GM18861 (cell line): ENCODE data around the gene GAMT.
A peak's percentile ranks its signal among the peaks of the same experiment; 100 is the strongest.

ENCODE experiments used
- ATAC-seq: cut with Tn5 transposase; IDR thresholded peaks from one replicate; pipeline ENCODE4 v1.9.1; 2021; ENCODE audit not compliant: unreplicated experiment

Gene GAMT

GRCh38 chr19:1387684-1388636 lies 13.4 kb downstream of the GAMT start:
- no peak for ATAC-seq

GRCh38 chr19:1386945-1387683 lies 14.2 kb downstream of the GAMT start:
- no peak for ATAC-seq

DNA sequence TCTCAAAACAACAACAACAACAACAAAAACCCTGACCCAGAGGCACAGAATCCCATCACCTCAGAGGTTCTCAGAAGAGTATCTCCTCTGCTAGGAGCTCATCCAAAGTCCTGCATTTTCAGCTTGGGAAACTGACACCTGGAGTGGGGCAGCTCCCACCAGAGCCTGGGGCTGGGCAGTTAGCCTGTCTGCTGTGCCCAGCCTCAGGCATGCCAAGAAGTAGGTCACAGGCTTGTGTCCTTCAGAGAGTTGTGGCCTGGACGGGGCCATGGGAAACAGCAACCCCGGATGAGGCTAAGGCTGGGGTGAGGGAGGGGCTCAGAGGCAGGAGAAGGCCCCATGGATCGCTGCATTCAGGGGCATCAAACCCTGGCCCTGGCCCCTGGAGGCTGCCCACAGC lies 15.5 kb downstream of the GAMT start:
- no peak for ATAC-seq

- ATAC-seq, result no peak
These were observed 16.7 kb downstream of the GAMT start for GRCh38 chr19:1384478-1385110.

GRCh38 chr19:1384085-1384462 lies 17.3 kb downstream of the GAMT start:
- no peak for ATAC-seq

DNA sequence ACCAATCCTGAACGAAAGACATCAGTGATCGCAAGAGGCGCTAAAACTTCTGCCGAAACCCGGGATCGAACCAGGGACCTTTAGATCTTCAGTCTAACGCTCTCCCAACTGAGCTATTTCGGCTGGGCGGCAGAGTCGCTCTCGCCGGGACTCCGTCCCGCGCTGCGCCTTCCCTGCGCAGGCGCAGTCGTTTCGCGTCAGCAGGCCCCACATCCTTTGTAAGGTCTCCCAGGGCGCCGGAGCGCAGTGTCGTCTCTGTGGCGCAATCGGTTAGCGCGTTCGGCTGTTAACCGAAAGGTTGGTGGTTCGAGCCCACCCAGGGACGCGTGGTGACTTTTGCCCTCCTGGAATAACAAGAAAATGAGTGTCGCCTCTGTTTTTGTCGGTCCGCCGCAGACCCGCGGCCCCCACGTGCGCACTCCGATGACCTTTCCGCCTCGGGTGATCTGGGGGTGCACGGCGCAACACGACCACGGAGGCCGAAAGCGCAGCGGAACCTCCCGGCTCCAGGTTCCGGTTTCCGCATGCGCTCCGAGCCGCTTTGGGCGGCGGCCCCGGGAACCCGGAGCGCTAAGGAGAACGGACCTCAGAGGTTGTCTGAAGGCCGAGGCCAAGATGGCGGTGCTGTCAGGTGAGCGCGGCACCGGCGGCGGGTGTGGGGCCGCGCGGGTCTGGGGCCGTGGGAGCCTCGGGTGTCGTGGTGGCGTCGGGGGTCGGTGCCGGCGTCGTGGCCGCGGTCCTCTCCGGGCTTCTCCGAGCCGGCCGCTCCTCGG lies 17.8 kb downstream of the GAMT start, which contains the start of gene NDUFS7:
TSS of gene NDUFS7 (plus strand) at position 596 of the 773 bp plus-strand sequence. CDS start at position 616, 20 bp downstream.
- ATAC-seq, result peak; percentile 76

- no peak for ATAC-seq
These were observed 18.4 kb downstream of the GAMT start for GRCh38 chr19:1383017-1383311.

DNA sequence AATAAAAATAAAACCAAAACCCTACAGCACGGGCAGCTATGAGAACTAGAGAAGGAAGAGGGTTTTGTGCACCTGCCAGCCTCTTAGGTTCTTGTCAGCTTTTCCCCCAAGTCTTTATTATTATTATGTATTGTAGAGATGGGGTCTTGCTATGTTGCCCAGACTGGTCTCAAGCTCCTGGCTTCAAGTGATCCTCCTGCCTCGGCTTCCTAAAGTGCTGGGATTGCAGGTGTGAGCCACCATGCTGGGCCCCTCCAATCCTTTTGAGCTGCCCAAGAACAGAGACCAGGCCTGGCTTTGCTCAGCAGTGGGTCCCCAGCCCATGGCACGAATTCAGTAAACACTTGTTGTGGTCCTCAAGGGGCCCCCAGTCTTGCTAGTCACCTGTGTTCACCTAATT lies 19.1 kb downstream of the GAMT start:
- ATAC-seq, result no peak

DNA sequence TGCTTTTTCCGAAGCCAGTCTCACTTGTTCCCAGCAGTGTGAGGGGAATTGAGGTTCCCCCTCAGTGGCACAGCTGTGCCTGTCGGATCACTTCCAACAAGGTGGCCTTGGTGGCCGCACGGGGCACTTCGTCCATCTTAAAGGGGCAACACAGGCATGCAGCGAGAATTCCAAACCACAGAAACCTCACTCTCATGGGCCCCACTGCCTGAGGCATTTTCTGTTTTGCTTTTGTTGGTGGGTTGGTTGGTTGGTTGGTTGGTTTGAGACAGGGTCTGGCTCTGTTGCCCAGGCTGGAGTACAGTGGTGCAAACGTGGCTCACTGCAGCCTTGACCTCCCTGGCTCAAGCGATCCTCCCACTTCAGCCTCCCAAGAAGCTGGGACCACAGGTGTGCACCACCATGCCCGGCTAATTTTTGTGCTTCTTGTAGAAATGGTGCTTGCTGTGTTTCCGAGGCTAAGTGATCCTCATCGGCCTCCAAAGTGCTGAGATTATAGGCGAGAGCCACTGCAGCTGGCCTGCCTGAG lies 21.3 kb downstream of the GAMT start:
- ATAC-seq, result no peak

- no peak for ATAC-seq
These were observed 22.0 kb downstream of the GAMT start for GRCh38 chr19:1379126-1379905.

- ATAC-seq, result no peak
These were observed 23.2 kb downstream of the GAMT start for GRCh38 chr19:1377965-1378785.

DNA sequence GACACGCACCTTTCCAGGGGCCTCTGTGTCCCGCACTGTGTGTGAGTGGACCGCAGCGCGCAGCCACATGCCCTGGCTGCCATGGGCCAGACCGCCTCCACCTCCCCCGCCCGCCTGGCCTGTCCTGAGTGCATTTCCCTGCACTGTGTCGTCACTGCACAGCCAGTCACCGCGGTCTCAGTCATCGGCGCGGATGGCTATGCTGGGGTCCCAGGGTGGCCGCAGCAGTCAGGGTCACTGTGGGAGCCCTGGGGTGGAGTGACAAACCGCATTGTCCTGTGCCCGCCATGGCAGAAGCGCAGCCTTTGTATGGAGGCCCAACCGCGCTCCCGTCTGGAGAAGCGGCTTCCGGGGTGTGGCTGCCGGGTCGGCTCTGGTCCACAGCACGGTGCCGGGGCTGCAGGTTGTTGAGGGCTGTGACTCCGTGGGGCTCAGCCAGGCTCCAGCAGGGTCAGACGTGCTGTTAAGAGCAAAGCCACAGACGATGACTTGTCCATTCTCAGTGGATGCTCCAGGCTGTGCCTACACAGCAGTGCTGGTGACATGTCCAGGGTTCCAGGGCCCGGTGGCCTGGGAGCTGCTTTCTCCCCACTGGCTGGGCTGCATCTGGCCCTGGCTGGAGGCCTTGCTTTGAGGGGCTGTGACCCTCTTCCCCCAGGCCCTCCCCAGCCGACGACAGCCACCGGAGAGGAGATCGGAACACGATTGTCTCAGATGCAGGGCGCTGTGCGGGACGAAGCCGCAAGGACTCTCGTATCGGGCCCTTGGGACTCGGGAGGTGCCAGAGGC lies 24.0 kb downstream of the GAMT start:
- ATAC-seq, result no peak

DNA sequence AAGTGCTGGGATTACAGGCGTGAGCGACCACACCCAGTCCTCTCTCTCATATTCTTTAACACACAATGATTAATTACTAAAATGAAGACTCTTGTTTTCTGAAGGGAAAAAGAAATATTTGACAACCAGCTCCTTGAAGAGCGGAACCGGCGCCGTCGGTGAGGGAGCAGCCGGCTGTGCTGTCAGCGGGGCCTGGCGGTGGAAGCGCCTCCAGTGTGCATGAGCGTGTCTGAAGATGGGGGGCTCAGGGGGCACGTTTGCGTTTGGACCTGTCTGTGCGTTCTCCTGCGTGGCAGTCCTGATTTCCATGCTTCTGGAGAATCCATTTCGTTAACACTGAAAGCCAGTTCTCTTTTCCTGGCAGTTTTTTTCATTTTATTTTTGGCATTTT lies 24.9 kb downstream of the GAMT start:
- ATAC-seq, result no peak

DNA sequence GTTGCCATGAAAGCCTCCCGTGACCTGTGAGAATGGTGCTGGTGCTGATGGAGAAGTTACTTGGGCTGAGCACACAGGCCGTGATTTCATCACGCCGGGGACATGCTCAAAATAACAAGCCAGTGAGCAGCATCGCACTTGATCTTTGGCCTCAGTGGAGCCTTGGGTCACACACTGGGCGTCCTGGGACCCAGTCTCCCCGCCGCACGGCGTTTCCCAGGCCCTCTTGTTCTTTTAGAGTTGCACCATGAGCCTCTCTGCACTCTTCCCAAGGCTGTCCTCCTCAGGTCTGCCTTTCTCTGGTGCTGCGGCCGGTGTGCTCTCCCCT lies 27.1 kb downstream of the GAMT start:
- ATAC-seq, result no peak

DNA sequence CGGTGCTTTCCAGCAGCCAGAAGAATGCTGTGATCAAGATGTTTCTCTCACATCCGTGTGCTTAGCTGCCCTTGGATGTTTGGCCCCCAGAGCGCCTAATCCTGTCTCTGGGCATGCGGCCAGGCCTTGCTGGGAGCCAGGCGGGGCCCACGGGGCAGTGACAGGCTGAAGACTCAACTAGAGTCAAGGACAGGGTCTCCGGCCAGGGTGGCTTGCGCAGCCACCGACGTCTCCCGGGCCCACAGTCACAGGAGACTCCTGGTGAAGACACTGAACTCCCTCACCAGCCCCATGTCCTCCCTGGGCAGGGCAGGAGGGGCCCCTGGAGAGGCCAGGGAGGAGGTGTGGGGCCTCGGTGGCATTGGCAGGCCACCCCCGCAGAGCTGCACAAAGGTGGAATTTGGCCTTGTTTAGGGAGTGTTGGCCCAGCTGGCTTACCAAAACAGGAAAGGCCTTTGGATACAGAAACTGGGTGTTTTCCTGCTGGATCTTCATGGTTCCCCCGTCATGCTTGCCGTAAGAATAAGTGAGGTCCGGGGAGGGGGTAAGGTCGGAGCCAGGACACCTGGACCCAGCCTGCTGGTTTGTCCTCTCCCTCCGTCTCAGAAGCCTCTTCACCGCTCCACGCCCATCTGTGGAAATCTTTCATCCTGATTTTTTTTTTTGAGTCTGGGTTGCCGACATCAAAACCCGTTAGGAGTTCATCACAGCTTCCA lies 27.6 kb downstream of the GAMT start:
- no peak for ATAC-seq

DNA sequence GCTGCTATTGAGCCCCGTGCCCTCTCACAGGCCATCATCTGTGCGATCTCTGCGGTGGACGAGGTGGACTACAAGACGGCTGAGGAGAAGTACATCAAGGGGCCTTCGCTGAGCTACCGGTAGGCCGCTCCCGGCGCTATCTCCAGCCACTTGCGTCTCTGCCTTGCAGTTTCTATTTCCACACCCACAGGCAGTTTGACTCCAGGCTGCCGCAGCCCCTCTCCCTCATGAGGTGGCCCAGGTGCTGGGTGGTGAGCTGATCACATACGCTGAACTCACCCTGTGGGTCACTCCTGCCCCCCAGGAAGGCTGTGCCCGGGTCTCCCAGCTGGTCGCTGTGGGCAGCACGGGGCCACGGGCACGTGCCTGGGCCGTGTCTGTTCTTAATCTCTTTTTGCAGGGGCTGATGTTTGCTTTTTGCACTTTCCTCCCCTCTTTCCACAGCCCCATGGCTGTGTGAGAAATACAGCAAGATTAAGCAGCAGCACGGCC lies 28.3 kb downstream of the GAMT start:
- ATAC-seq, result no peak

GRCh38 chr19:1370579-1371361 lies 30.6 kb downstream of the GAMT start:
- no peak for ATAC-seq
